HG02678 (cell line): ENCODE measurements around the gene OTUD5.

Source experiments
- ATAC-seq: cut with Tn5 transposase; IDR thresholded peaks from one replicate; pipeline ENCODE4 v1.9.1; 2021; ENCODE audit warnings: mild to moderate bottlenecking, moderate library complexity; ENCODE audit not compliant: unreplicated experiment

OTUD5 gene

GRCh38 chrX:48938721-48939425 is 18.5 kb downstream of the OTUD5 start:
- ATAC-seq = peak; percentile 40

- peak; percentile 66 for ATAC-seq
These were observed 20.1 kb downstream of the OTUD5 start for GRCh38 chrX:48937054-48937907.

GRCh38 chrX:48936429-48937053 is 20.9 kb downstream of the OTUD5 start:
- ATAC-seq = no peak

- no peak for ATAC-seq
These were observed 22.1 kb downstream of the OTUD5 start for GRCh38 chrX:48935301-48935670.

GRCh38 chrX:48934581-48935300 is 22.7 kb downstream of the OTUD5 start:
- ATAC-seq = no peak

GRCh38 chrX:48933757-48934156 is 23.6 kb downstream of the OTUD5 start:
- no peak for ATAC-seq

- no peak for ATAC-seq
These were observed 29.5 kb downstream of the OTUD5 start for GRCh38 chrX:48927736-48928382.

- ATAC-seq = no peak
These were observed 30.3 kb downstream of the OTUD5 start for GRCh38 chrX:48927123-48927522.

GRCh38 chrX:48924270-48924669 is 33.1 kb downstream of the OTUD5 start:
- ATAC-seq = no peak

GRCh38 chrX:48923771-48924170 is 33.6 kb downstream of the OTUD5 start:
- no peak for ATAC-seq

GRCh38 chrX:48920718-48921104 is 36.7 kb downstream of the OTUD5 start:
- no peak for ATAC-seq

GRCh38 chrX:48919947-48920717 is 37.3 kb downstream of the OTUD5 start:
- ATAC-seq = no peak

GRCh38 chrX:48919360-48919841 is 38.0 kb downstream of the OTUD5 start:
- peak; percentile 18 for ATAC-seq

- ATAC-seq = peak; percentile 85
These were observed 38.6 kb downstream of the OTUD5 start, which contains the start of gene PIM2 for GRCh38 chrX:48918643-48919340. Gene PIM2 (minus strand): TSS chrX:48919024. CDS start chrX:48918834, 190 bp downstream.

GRCh38 chrX:48918301-48918642 is 39.1 kb downstream of the OTUD5 start:
- no peak for ATAC-seq

- ATAC-seq = peak; percentile 34
These were observed 40.0 kb downstream of the OTUD5 start for GRCh38 chrX:48917139-48918001.

- ATAC-seq = no peak
These were observed 42.6 kb downstream of the OTUD5 start for GRCh38 chrX:48914593-48915493.
